ENCODE measurements around the gene CHST11. TPM values are rescaled to one million over a fixed set of nuclear protein-coding genes. Genes with fewer than 3 reads are reported as not detected.

Gene CHST11
- total RNA-seq, 4 donors from 2014 or later: 2.1 to 7.3 (median 4.9) TPM

GRCh38 chr12:104600790-104601739 is 144.3 kb downstream of the CHST11 start:
- WGBS, 2 donors: 95 to 96% methylated on average over 6 of the region's 6 CpGs
- H3K4me3 ChIP-seq (ENCODE audit: low read depth, poor library complexity, severe bottlenecking): no peak overlapping the region
- DNase-seq (ENCODE audit: low spot score in 2 of 2): no peak
- TF ChIP-seq POLR2A (IDR thresholded peaks at IDR 0.05) (no peak), CTCF (IDR thresholded peaks at IDR 0.05) (no peak)
- intact Hi-C loops (cut with DNase I; ENCODE audit: low total_unique reads): no loop called here

- intact Hi-C loops (cut with DNase I; ENCODE audit: low total_unique reads): no loop called here
- no peak overlapping the region for H3K4me3 ChIP-seq (ENCODE audit: low read depth, poor library complexity, severe bottlenecking)
- TF ChIP-seq POLR2A (IDR thresholded peaks at IDR 0.05) (no peak), CTCF (IDR thresholded peaks at IDR 0.05) (no peak)
- 90 to 94% methylated on average over 6 of the region's 6 CpGs for WGBS, 2 donors
- no peak for DNase-seq (ENCODE audit: low spot score in 2 of 2)
Measured at GRCh38 chr12:104602406-104602805, 145.7 kb downstream of the CHST11 start.

GRCh38 chr12:104602896-104603295 is 146.1 kb downstream of the CHST11 start:
- no peak for TF ChIP-seq CTCF (IDR thresholded peaks at IDR 0.05)
- TF ChIP-seq POLR2A (IDR thresholded peaks at IDR 0.05): no peak
- no peak overlapping the region for H3K4me3 ChIP-seq (ENCODE audit: low read depth, poor library complexity, severe bottlenecking)
- WGBS, 2 donors: 45 to 48% methylated on average over 2 of the region's 2 CpGs
- intact Hi-C loops (cut with DNase I; ENCODE audit: low total_unique reads): no loop called here
- no peak for DNase-seq (ENCODE audit: low spot score in 2 of 2)

GRCh38 chr12:104603545-104603973 is 146.8 kb downstream of the CHST11 start:
- intact Hi-C loops (cut with DNase I; ENCODE audit: low total_unique reads): no loop called here
- no peak overlapping the region for H3K4me3 ChIP-seq (ENCODE audit: low read depth, poor library complexity, severe bottlenecking)
- WGBS, 2 donors: 100% methylated on average over 1 of the region's 1 CpG
- no peak for TF ChIP-seq POLR2A (IDR thresholded peaks at IDR 0.05)
- TF ChIP-seq CTCF (IDR thresholded peaks at IDR 0.05): no peak
- no peak for DNase-seq (ENCODE audit: low spot score in 2 of 2)

GRCh38 chr12:104604070-104604994 is 147.6 kb downstream of the CHST11 start:
- no peak overlapping the region for H3K4me3 ChIP-seq (ENCODE audit: low read depth, poor library complexity, severe bottlenecking)
- intact Hi-C loops (cut with DNase I; ENCODE audit: low total_unique reads): no loop called here
- peak; percentile 84 to 96 for DNase-seq (ENCODE audit: low spot score in 2 of 2)
- WGBS, 2 donors: 16 to 22% methylated on average over 10 of the region's 10 CpGs
- TF ChIP-seq POLR2A (IDR thresholded peaks at IDR 0.05) (no peak), CTCF (IDR thresholded peaks at IDR 0.05) (no peak)
